Activated CD4-positive, alpha-beta T cell treated with anti-CD3 and anti-CD28 coated beads for 24 hours (primary cell): ENCODE measurements around the gene GRIA4.

Experiments used
- DNase-seq, 2 donors: peaks; one replicate each; pipeline ENCODE4 v3.0.0-alpha.2; 2020; ENCODE audit warnings: low read depth in 2 of 2

GRIA4 gene

GRCh38 chr11:105789579-105790420 lies 179.9 kb downstream of the GRIA4 start:
- no peak for DNase-seq

- DNase-seq = no peak
Observed at GRCh38 chr11:105790840-105791239, 181.0 kb downstream of the GRIA4 start.

GRCh38 chr11:105793092-105793491 lies 183.2 kb downstream of the GRIA4 start:
- no peak for DNase-seq

- DNase-seq = no peak
Observed at GRCh38 chr11:105799263-105799662, 189.4 kb downstream of the GRIA4 start.

GRCh38 chr11:105799728-105800462 lies 190.0 kb downstream of the GRIA4 start:
- DNase-seq = no peak

- no peak for DNase-seq
Observed at GRCh38 chr11:105802390-105802789, 192.5 kb downstream of the GRIA4 start.

GRCh38 chr11:105811242-105811641 lies 201.4 kb downstream of the GRIA4 start:
- DNase-seq = no peak

GRCh38 chr11:105821372-105821771 lies 211.5 kb downstream of the GRIA4 start:
- no peak for DNase-seq

- DNase-seq = no peak
Observed at GRCh38 chr11:105821781-105822180, 211.9 kb downstream of the GRIA4 start.

- DNase-seq = no peak
Observed at GRCh38 chr11:105823495-105824033, 213.7 kb downstream of the GRIA4 start.

GRCh38 chr11:105824457-105825013 lies 214.7 kb downstream of the GRIA4 start:
- no peak for DNase-seq

GRCh38 chr11:105825141-105825540 lies 215.3 kb downstream of the GRIA4 start:
- DNase-seq = no peak

GRCh38 chr11:105827906-105828305 lies 218.0 kb downstream of the GRIA4 start:
- no peak for DNase-seq

GRCh38 chr11:105829084-105829483 lies 219.2 kb downstream of the GRIA4 start:
- DNase-seq = no peak

GRCh38 chr11:105834461-105834860 lies 224.6 kb downstream of the GRIA4 start:
- DNase-seq = no peak

GRCh38 chr11:105838668-105839384 lies 229.0 kb downstream of the GRIA4 start:
- DNase-seq = no peak

- DNase-seq = no peak
Observed at GRCh38 chr11:105840391-105840790, 230.5 kb downstream of the GRIA4 start.

- DNase-seq = no peak
Observed at GRCh38 chr11:105852403-105852802, 242.5 kb downstream of the GRIA4 start.

GRCh38 chr11:105854269-105854668 lies 244.4 kb downstream of the GRIA4 start:
- DNase-seq = no peak

- DNase-seq = no peak
Observed at GRCh38 chr11:105856954-105857353, 247.1 kb downstream of the GRIA4 start.

GRCh38 chr11:105857728-105858127 lies 247.9 kb downstream of the GRIA4 start:
- DNase-seq = no peak

GRCh38 chr11:105858841-105859240 lies 249.0 kb downstream of the GRIA4 start:
- no peak for DNase-seq
